Sciatic nerve (tissue), 2 donors: Measurements from ENCODE around the gene ZDHHC14. TPM values are rescaled to one million over a fixed set of nuclear protein-coding genes. Genes with fewer than 3 reads are reported as not detected.

ENCODE experiments used
- ATAC-seq: fragments of 200-7000 bp; cut with Tn5 transposase; one replicate; pipeline ENCODE4 v1.9.1; 2020; ENCODE audit warnings: mild to moderate bottlenecking, moderate library complexity
- DNase-seq: peaks from one replicate; pipeline ENCODE4 v3.0.0-alpha.2; 2020; ENCODE audit warnings: low spot score
- intact Hi-C: fragments of 100-400 bp; cut with DNase I; formaldehyde crosslinking; loops from one replicate; pipeline ENCODE4 v1.14.2; 2022
- total RNA-seq: library from RNA; stranded (reverse); fragmentation: NEBNext Ultra II Directional; extraction: Animal tissue kit (Norgen Biotek cat#: 25700); gene quantifications from one replicate; pipeline ENCODE4 v1.2.1, GENCODE V29; 2021
- donor health status: DM: no; HTN: no; CAD: no.
- donor health status: DM: no; HTN: no; CAD: no.

The ZDHHC14 gene
- total RNA-seq, 1 donor from 2014 or later = 19.1 TPM

DNA sequence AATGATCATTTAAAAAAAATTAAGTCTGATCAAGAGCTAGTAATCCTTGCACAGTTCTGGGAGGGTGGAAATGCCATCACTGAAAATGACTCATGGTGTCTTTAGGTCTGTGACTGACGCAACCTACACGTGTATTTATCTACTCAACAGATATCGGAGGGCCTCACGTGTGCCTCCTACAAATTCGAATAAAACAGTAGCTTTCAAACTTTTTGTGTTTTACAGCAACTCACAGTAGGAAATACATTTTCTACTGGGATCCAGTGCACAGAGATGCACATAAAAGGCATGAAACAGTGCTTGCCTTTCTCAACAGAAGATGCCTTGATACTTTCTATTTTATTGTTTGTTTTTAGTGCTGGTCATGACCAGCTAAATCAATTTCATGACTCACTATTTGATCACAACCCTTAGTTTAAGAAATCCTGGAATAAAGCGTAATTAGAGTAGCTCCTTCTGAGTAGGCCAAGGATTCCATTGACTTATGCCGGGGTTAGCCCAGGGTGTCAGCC lies 232.1 kb downstream of the ZDHHC14 start:
- peak; percentile 57 for ATAC-seq
- DNase-seq = no peak
- intact Hi-C loops = no loop called here

DNA sequence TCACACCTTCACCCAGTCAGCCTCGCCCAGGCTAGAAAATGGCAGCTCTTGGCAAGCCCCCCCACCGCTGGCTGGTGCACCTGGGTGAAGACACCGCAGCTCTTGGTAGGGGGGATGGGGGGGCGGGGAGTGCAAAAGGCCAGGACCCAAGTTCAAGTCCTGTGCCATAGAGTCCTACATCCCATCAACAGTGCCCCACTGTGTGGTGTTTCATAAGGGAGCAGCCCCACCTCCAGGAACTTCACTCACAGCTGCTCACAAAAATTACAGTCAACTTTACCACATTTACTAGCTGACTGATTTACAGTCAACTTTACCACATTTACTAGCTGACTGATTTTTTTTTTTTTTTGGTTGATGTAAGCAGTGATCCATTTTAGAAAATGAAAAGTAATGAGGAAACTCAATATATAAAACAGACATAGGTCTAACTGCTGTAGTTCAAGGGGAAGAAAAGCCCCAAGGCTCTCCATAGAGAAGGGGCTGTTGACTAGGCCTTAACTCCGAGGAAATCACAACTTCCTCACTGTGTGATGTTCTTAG lies 233.1 kb downstream of the ZDHHC14 start:
- intact Hi-C loops = no loop called here
- DNase-seq (no peak), ATAC-seq (peak; percentile 21)

DNA sequence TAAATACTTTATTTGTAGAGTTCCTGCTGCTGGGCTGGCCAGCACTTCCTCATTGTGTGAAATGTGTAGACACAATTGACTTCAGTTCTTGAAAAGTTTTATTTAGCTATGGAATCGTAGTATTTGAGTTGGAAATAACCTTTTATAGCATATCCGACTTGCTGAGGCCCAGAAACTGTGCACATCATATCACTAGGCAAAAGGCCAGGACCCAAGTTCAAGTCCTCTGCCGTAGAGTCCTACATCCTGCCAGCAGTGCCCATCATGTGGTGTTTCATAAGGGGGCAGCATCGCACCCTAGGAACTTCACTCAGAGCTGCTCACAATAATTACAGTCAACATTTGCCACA lies 234.4 kb downstream of the ZDHHC14 start:
- ATAC-seq (no peak), DNase-seq (peak; percentile 35)
- intact Hi-C loops = no loop called here

GRCh38 chr6:157615951-157616350 lies 235.0 kb downstream of the ZDHHC14 start:
- ATAC-seq = no peak
- peak; percentile 52 for DNase-seq
- intact Hi-C loops = no loop called here

DNA sequence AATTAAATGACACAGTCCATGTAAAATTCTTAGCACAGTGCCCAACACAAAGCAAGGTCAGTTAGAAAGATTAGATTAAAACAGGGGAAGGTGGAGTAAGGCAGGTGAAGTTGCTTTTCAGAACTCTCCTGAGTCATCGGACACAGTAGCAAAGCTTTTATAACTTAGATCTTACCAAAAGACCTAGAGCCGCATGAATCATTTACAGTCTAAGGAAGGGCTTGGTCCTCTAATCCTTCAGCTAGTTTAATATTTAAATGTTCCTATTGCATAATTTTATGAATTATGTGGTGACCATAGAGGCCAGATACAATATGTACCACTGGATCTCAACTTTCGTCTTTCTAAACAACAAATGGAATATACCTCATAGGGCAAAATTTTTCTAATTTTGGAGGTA lies 240.0 kb downstream of the ZDHHC14 start:
- intact Hi-C loops = no loop called here
- peak; percentile 43 for ATAC-seq
- no peak for DNase-seq

DNA sequence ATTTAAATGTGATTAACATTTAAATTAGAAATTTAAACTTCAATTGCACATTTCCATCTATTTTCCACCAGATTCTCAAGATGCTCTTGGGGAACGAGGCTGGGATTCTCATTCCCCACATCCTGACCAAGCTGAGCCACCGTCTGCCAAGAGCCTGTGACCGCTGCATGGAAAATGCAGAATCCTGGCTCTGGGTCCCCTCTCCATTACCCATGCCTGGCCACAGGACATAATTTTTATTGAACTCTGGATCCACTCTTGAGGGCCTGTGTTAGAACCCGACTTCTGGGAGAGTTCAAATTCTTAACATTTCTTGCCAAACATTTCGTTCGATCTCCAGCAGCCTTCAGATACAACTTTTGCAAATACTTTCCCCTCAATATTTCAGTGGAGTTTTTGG lies 240.4 kb downstream of the ZDHHC14 start:
- DNase-seq = peak; percentile 60
- ATAC-seq = peak; percentile 86

DNA sequence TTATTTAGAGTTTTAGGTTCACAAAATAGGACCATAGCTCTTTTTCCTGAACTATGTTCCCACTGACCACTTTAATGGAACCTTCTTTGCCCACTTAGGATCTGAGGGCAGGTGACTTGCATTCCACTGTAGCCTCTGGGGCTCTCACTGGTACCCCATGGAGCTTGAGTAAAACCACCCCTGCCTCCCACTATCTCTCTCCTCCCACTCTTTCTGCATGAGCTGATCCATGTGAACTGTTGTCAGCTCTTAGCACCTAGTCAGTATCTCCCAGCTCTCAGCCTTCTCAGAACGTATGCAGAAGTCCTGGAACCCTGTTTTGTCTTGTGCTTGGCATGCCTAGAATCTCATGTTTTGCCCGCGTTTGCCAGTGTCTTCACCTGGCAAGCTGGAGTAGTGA lies 241.4 kb downstream of the ZDHHC14 start:
- DNase-seq = no peak
- no peak for ATAC-seq
- intact Hi-C loops = no loop called here

More for the DNA sequence above, 240.4 kb downstream of the ZDHHC14 start:
- intact Hi-C loops = no loop called here

- ATAC-seq (peak; percentile 6), DNase-seq (no peak)
Observed at GRCh38 chr6:157625111-157625510, 244.1 kb downstream of the ZDHHC14 start.

GRCh38 chr6:157625764-157626163 lies 244.8 kb downstream of the ZDHHC14 start:
- peak; percentile 50 for ATAC-seq
- intact Hi-C loops = no loop called here
- DNase-seq = no peak

More at GRCh38 chr6:157625111-157625510, 244.1 kb downstream of the ZDHHC14 start:
- intact Hi-C loops = no loop called here

- DNase-seq (no peak), ATAC-seq (no peak)
- intact Hi-C loops = no loop called here
Observed at GRCh38 chr6:157627195-157627966, 246.4 kb downstream of the ZDHHC14 start.

- intact Hi-C loops = no loop called here
- ATAC-seq (no peak), DNase-seq (no peak)
Observed at GRCh38 chr6:157628463-157628862, 247.5 kb downstream of the ZDHHC14 start.

GRCh38 chr6:157629220-157629619 lies 248.2 kb downstream of the ZDHHC14 start:
- DNase-seq = no peak

GRCh38 chr6:157630463-157631080 lies 249.6 kb downstream of the ZDHHC14 start:
- DNase-seq (no peak), ATAC-seq (no peak)
- intact Hi-C loops = no loop called here

More at GRCh38 chr6:157629220-157629619, 248.2 kb downstream of the ZDHHC14 start:
- ATAC-seq = no peak
- intact Hi-C loops = no loop called here

DNA sequence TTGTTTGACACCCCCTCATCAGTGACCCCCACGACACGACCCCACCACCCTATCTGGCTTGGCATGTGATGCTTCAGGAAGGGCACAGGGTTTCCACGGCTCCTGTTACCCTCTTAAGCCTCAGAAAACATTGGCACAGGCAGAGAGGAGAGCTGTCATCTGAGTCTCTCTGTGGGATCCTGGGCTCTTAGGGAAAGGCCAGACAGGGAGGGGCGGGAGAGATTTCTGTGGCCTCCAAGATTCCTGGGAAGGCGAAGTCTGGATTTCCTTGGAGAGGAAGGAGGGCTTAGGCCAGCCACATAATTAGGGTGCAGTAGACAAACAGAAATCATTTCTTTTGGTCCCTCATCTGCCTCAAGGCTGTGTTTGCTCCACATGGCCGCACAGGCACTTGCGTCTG lies 250.4 kb downstream of the ZDHHC14 start:
- intact Hi-C loops = no loop called here
- ATAC-seq = peak; percentile 61

GRCh38 chr6:157631838-157632614 lies 251.0 kb downstream of the ZDHHC14 start:
- DNase-seq (no peak), ATAC-seq (peak; percentile 6)
- intact Hi-C loops = no loop called here

More for the DNA sequence above, 250.4 kb downstream of the ZDHHC14 start:
- no peak for DNase-seq

DNA sequence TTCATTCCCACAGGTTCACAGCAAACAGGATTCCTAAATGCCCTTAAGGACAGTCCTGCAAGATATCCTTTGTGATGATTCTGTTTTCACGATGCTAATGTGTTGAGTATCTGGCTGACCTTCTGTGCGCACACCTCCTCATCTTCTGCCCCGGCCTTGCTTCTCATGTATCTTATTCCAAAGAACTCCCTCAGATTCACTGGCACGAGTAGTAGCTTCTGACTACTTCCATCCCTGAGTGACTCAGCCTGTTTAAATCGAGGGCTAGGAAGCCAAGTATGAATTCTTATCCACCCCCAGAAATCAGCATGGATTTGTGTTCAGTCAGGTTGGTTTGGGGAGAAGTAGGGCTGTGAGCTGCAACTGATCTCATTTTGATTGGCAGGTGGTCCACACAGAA lies 251.8 kb downstream of the ZDHHC14 start:
- ATAC-seq (peak; percentile 62), DNase-seq (no peak)

DNA sequence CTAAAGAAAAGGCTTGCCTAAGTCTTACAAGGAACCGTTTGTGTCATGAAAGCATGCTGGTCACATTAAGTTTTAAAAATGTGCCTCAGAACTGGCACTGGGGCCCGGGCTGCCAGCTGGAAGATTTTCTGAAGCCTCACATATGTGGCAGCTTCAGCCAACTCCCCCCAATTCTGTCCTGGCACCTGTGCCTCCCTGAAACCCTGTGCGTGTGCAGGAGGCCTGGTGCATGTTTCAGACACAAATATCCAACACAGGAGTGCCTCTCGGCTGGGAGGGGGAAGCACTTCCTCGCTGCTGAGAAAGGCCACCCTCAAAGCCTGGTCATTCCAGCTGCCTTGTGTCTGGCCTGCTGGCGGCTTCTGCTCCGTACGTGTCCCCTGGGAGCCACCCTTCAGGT lies 253.6 kb downstream of the ZDHHC14 start:
- intact Hi-C loops = no loop called here
- DNase-seq (no peak), ATAC-seq (no peak)

More for the DNA sequence above, 251.8 kb downstream of the ZDHHC14 start:
- intact Hi-C loops = no loop called here

- DNase-seq (peak; percentile 70), ATAC-seq (peak; percentile 48)
- intact Hi-C loops = no loop called here
Observed at GRCh38 chr6:157635388-157636244, 254.6 kb downstream of the ZDHHC14 start.
